Measurements from ENCODE around the gene NXPH3.
"Not testable (repeated sequence)": the region's sequence is repeated elsewhere in the genome, so short reads cannot be mapped to it uniquely, and the experiment has no call there.

The NXPH3 gene

GRCh38 chr17:49554694-49555494 is 20.8 kb upstream of the NXPH3 start:
- no peak for DNase-seq (ENCODE audit: low spot score)

GRCh38 chr17:49555495-49556222 is 20.0 kb upstream of the NXPH3 start:
- no peak for DNase-seq (ENCODE audit: low spot score)

GRCh38 chr17:49556223-49556943 is 19.3 kb upstream of the NXPH3 start:
- peak; percentile 76 for DNase-seq (ENCODE audit: low spot score)

- peak; percentile 87 for DNase-seq (ENCODE audit: low spot score)
Measured at GRCh38 chr17:49557312-49558024, 18.2 kb upstream of the NXPH3 start.

- DNase-seq (ENCODE audit: low spot score), result no peak
Measured at GRCh38 chr17:49564638-49565037, 11.0 kb upstream of the NXPH3 start.

- DNase-seq (ENCODE audit: low spot score), result peak; percentile 98
Measured at GRCh38 chr17:49565948-49566491, 9.7 kb upstream of the NXPH3 start.

- DNase-seq (ENCODE audit: low spot score), result peak; percentile 55
Measured at GRCh38 chr17:49566668-49567071, 9.0 kb upstream of the NXPH3 start.

- DNase-seq (ENCODE audit: low spot score), result no peak
Measured at GRCh38 chr17:49567104-49567521, 8.6 kb upstream of the NXPH3 start.

- DNase-seq (ENCODE audit: low spot score), result peak; percentile 88
Measured at GRCh38 chr17:49567871-49568694, 7.6 kb upstream of the NXPH3 start.

GRCh38 chr17:49568695-49569047 is 7.0 kb upstream of the NXPH3 start:
- DNase-seq (ENCODE audit: low spot score), result not testable (repeated sequence)

- DNase-seq (ENCODE audit: low spot score), result peak; percentile 63
Measured at GRCh38 chr17:49570540-49571242, 5.0 kb upstream of the NXPH3 start.

- DNase-seq (ENCODE audit: low spot score), result no peak
Measured at GRCh38 chr17:49571283-49571682, 4.4 kb upstream of the NXPH3 start.

- DNase-seq (ENCODE audit: low spot score), result peak; percentile 55
Measured at GRCh38 chr17:49571764-49572163, 3.9 kb upstream of the NXPH3 start.

- DNase-seq (ENCODE audit: low spot score), result peak; percentile 47
Measured at GRCh38 chr17:49572226-49572625, 3.4 kb upstream of the NXPH3 start.

GRCh38 chr17:49572806-49573420 is 2.8 kb upstream of the NXPH3 start:
- no peak for DNase-seq (ENCODE audit: low spot score)

- no peak for DNase-seq (ENCODE audit: low spot score)
Measured at GRCh38 chr17:49573510-49574322, 2.0 kb upstream of the NXPH3 start.

- DNase-seq (ENCODE audit: low spot score), result peak; percentile 75
Measured at GRCh38 chr17:49574323-49574781, 1.3 kb upstream of the NXPH3 start.

GRCh38 chr17:49574945-49575678 is 559 bp upstream of the NXPH3 start:
- peak; percentile 33 for DNase-seq (ENCODE audit: low spot score)
